Lower lobe of right lung (tissue), 2 donors: ENCODE results near the gene HOXD9. TPM values are rescaled to one million over a fixed set of nuclear protein-coding genes. Genes with fewer than 3 reads are reported as not detected.

Experiments
- ATAC-seq, 2 donors: fragments of 200-7000 bp; cut with Tn5 transposase; one replicate each; pipeline ENCODE4 v1.9.1; 2020 to 2022; ENCODE audit warnings: mild to moderate bottlenecking in 2 of 2, moderate library complexity in 2 of 2
- DNase-seq: peaks from one replicate; pipeline ENCODE4 v3.0.0-alpha.2; 2020
- H3K27ac ChIP-seq: fragments of 200-600 bp; one replicate; pipeline ENCODE4 v1.8.0; 2022
- H3K27me3 ChIP-seq: fragments of 200-600 bp; one replicate; pipeline ENCODE4 v1.8.0; 2022; ENCODE audit warnings: low read depth
- H3K36me3 ChIP-seq: fragments of 200-600 bp; one replicate; pipeline ENCODE4 v1.8.0; 2022; ENCODE audit warnings: mild to moderate bottlenecking
- H3K4me1 ChIP-seq: fragments of 200-600 bp; one replicate; pipeline ENCODE4 v1.8.0; 2022
- H3K4me3 ChIP-seq: fragments of 200-600 bp; one replicate; pipeline ENCODE4 v1.8.0; 2022; ENCODE audit warnings: mild to moderate bottlenecking
- H3K9me3 ChIP-seq: fragments of 200-600 bp; one replicate; pipeline ENCODE4 v1.8.0; 2022
- intact Hi-C: fragments of 100-400 bp; cut with DNase I; formaldehyde crosslinking; loops from one replicate; pipeline ENCODE4 v1.11.0; 2022
- total RNA-seq: library from RNA; stranded (reverse); fragmentation: NEBNext Ultra II Directional; extraction: Animal tissue kit (Norgen Biotek cat#: 25700); gene quantifications from one replicate; pipeline ENCODE4 v1.2.1, GENCODE V29; 2021
- TF ChIP-seq, protein P1 (sequence below): fragments of 200-600 bp; IDR thresholded peaks from one replicate; pipeline ENCODE4 v1.8.0; 2022; ENCODE audit warnings: antibody characterized with exemption, mild to moderate bottlenecking
- donor health status: DM: no; HTN: yes; CAD: no; lungs with severe emphysema.

Gene HOXD9
- total RNA-seq, 1 donor from 2014 or later, result 0.86 TPM

DNA sequence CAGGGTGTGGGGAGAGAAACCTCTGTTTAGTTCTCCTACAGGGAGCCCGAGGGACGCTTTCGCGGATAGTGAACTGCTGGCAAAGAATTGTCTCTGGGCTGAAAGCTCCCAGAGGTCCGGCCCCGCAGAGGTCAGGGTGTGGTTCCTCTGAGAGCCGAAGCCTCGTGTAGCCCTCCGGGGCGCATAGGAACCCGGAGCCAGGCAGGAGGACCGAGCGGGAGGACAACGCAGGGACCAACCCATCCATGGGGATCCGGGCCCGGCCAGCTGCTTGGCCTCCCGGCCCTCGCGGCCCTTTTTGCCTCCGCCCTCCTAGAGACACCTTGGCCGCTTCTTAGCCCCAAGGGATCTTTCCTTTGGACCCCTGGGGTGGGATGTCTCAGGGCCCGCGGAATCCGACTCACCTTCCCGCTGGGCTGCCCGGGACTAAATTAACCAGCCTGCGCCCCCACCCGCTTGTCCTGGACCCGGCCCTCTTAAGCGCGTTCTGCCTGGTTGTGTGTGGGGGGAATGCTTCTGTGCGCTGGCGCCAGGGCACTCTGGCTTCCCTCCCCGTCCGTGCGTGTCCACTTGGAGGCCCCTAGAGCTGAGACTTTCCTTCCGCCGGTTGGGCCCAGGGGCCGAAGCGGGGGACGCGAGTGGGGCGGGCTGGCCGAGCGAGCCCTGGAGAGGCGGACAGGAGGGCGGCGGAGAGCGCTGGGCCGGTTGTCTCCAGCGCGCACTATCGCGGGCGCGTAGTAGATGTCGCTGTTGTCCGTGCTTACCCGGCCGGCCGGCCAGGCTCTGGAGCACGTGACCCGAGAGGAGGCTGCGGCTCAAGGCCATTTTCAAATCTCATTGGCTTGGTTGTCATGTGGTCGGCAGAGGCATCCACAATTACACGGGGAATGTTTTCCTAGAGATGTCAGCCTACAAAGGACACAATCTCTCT, 6.4 kb upstream of the HOXD9 start, which contains the start of gene HOXD10:
Gene HOXD10 (plus strand): TSS at position 896 of the 931 bp plus-strand sequence. CDS start 56 bp downstream, outside the sequence.
- ATAC-seq, result peak in 1 of 2 donors; percentile 41

DNA sequence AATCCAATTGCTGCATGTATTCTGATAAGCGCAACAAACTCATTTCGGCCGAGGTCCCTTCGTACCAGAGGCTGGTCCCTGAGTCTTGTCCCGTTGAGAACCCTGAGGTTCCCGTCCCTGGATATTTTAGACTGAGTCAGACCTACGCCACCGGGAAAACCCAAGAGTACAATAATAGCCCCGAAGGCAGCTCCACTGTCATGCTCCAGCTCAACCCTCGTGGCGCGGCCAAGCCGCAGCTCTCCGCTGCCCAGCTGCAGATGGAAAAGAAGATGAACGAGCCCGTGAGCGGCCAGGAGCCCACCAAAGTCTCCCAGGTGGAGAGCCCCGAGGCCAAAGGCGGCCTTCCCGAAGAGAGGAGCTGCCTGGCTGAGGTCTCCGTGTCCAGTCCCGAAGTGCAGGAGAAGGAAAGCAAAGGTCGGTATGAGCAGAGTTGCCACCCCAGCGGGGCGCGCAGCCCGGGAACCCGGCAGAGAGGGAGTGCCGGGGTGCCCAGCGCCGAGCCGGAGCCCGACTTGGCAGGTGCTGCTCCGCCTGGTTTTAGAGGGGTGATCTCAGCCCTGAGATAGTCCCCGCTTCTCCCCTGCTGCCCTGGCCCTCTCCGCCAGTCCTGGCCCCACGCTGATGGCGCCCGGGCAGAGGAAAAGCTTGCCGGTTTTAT, 5.2 kb upstream of the HOXD9 start:
- Histone ChIP-seq H3K27ac (no peak overlapping the region), H3K9me3 (no peaks in the 10 kb centered on the region), H3K4me1 (peaks cover 2% of the 10 kb centered on the region), H3K4me3 (no peak overlapping the region), H3K36me3 (no peaks in the 10 kb centered on the region), H3K27me3 (peaks cover 100% of the 10 kb centered on the region)
- no peak for ATAC-seq
- intact Hi-C loops, result no loop called here
- TF ChIP-seq, protein P1, sequence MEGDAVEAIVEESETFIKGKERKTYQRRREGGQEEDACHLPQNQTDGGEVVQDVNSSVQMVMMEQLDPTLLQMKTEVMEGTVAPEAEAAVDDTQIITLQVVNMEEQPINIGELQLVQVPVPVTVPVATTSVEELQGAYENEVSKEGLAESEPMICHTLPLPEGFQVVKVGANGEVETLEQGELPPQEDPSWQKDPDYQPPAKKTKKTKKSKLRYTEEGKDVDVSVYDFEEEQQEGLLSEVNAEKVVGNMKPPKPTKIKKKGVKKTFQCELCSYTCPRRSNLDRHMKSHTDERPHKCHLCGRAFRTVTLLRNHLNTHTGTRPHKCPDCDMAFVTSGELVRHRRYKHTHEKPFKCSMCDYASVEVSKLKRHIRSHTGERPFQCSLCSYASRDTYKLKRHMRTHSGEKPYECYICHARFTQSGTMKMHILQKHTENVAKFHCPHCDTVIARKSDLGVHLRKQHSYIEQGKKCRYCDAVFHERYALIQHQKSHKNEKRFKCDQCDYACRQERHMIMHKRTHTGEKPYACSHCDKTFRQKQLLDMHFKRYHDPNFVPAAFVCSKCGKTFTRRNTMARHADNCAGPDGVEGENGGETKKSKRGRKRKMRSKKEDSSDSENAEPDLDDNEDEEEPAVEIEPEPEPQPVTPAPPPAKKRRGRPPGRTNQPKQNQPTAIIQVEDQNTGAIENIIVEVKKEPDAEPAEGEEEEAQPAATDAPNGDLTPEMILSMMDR, result no peak
- DNase-seq, result no peak

More for the DNA sequence above, 6.4 kb upstream of the HOXD9 start, which contains the start of gene HOXD10:
- H3K27ac ChIP-seq, result no peak within 1 kb of the TSS
- H3K36me3 ChIP-seq, result no peaks in the 10 kb centered on the region
- intact Hi-C loops, result no loop called here
- TF ChIP-seq, protein P1, result no peak
- no peak for DNase-seq
- peaks cover 100% of the 10 kb centered on the region for H3K27me3 ChIP-seq
- H3K4me3 ChIP-seq, result no peak within 1 kb of the TSS
- H3K9me3 ChIP-seq, result no peaks in the 10 kb centered on the region
- H3K4me1 ChIP-seq, result no peaks in the 10 kb centered on the region

DNA sequence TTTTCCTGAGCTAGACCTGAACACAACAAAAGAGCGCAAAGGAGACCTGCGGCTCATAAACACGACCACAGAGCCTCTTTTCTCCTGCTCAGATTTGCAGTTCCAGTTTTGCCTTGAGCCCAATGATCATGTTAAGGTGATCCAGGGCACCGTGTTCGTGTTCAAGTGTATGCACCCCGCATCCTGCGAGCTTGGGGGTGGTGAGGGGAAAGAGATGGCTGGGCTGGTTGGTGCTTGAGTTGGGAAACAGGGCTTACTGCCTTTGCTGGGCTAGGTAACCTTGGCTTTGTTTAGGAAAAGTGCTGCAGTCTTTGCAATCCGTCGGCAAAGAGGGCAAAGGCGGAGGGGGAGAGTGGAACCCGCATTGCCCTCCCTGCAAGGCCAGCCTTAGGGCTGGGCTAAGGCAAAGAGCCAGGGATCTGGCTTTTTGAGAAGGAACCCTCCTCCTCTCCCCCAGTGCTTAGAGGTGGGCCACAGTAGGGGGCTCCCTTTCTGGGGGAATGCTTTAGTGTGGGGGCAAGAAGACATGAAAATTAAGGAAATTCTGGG, 4.6 kb upstream of the HOXD9 start:
- no peak for ATAC-seq
- peaks cover 100% of the 10 kb centered on the region for H3K27me3 ChIP-seq
- DNase-seq, result no peak
- H3K9me3 ChIP-seq, result no peaks in the 10 kb centered on the region
- H3K4me3 ChIP-seq, result no peak overlapping the region
- no peak overlapping the region for H3K27ac ChIP-seq
- TF ChIP-seq, protein P1, result no peak
- intact Hi-C loops, result no loop called here
- H3K36me3 ChIP-seq, result no peaks in the 10 kb centered on the region
- H3K4me1 ChIP-seq, result peaks cover 8% of the 10 kb centered on the region

DNA sequence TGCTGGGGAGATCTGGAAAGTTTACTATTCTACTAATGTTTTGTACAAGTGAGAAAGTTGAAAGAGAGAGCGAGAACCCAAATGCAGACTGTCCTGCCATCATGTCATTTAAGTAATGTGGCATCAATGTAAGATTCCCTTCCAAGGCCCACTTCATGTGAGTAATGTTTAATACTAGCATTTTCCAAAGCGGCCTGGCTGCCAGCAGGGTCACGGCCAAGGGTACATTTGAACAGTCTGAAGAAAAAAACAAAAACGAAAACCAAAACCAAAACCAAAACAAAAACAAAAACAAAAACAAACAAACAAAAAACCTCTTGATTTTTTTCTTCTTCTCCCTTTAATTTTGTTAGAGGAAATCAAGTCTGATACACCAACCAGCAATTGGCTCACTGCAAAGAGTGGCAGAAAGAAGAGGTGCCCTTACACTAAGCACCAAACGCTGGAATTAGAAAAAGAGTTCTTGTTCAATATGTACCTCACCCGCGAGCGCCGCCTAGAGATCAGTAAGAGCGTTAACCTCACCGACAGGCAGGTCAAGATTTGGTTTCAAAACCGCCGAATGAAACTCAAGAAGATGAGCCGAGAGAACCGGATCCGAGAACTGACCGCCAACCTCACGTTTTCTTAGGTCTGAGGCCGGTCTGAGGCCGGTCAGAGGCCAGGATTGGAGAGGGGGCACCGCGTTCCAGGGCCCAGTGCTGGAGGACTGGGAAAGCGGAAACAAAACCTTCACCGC, 3.7 kb upstream of the HOXD9 start:
- no peak overlapping the region for H3K4me3 ChIP-seq
- peaks cover 100% of the 10 kb centered on the region for H3K27me3 ChIP-seq
- H3K4me1 ChIP-seq, result peaks cover 13% of the 10 kb centered on the region
- no peak overlapping the region for H3K27ac ChIP-seq
- no peaks in the 10 kb centered on the region for H3K9me3 ChIP-seq
- intact Hi-C loops, result no loop called here
- no peak for ATAC-seq
- H3K36me3 ChIP-seq, result no peaks in the 10 kb centered on the region
- TF ChIP-seq, protein P1, result no peak
- no peak for DNase-seq
